22Rv1 (cell line): Measurements from ENCODE around the gene LAMA3.

Experiments
- CTCF ChIP-seq: fragments of 450-650 bp; IDR thresholded peaks from 2 replicates; pipeline ENCODE4 v1.5.1; 2017; ENCODE audit warnings: mild to moderate bottlenecking
- ZFX ChIP-seq: fragments of 450-650 bp; IDR thresholded peaks from 2 replicates; pipeline ENCODE4 v1.6.1; 2017; ENCODE audit warnings: antibody characterized with exemption, borderline replicate concordance

- TF ChIP-seq CTCF = no peak
- no peak for TF ChIP-seq ZFX
These were observed 219.6 kb downstream of the LAMA3 start for GRCh38 chr18:23908827-23909226.
